Pancreas (tissue), 10 donors: ENCODE data around the gene LUC7L2. TPM values are rescaled to one million over a fixed set of nuclear protein-coding genes. Genes with fewer than 3 reads are reported as not detected.
"Not testable (repeated sequence)": the region's sequence is repeated elsewhere in the genome, so short reads cannot be mapped to it uniquely, and the experiment has no call there.

Source experiments
- ATAC-seq, 4 donors: fragments of 200-7000 bp; cut with Tn5 transposase; one replicate each; pipeline versions ENCODE4 v1.8.0 to v1.9.1; 2020; ENCODE audit warnings: mild to moderate bottlenecking in 4 of 4, moderate library complexity in 4 of 4
- DNase-seq, 6 donors: peaks; one replicate each; pipeline ENCODE4 v3.0.0-alpha.2; 2020
- FAIRE-seq: peaks from 2 replicates; lab custom pipeline; 2012; peaks lifted over from hg19 to GRCh38; lab: Jason Lieb, UNC
- H3K27ac ChIP-seq, 4 donors: fragments of 200-600 bp; sonication (generic); 1 replicate in 3 of 4; 2 replicates in 1 of 4; pipeline versions ENCODE4 v1.5.0 to v1.8.0; 2020
- H3K27me3 ChIP-seq, 4 donors: fragments of 200-600 bp; one replicate each; pipeline ENCODE4 v1.8.0; 2021
- H3K36me3 ChIP-seq, 3 donors: fragments of 200-600 bp; sonication (generic) in 1 of 3; one replicate each; pipeline versions ENCODE4 v1.5.0 to v1.8.0; 2020 to 2021
- H3K4me1 ChIP-seq, 3 donors: fragments of 200-600 bp; one replicate each; pipeline ENCODE4 v1.8.0; 2021
- H3K4me3 ChIP-seq, 4 donors: fragments of 200-600 bp; sonication (generic) in 2 of 4; one replicate each; pipeline versions ENCODE4 v1.5.0 to v1.8.0; 2020 to 2021
- H3K9me3 ChIP-seq, 4 donors: fragments of 200-600 bp; one replicate each; pipeline ENCODE4 v1.8.0; 2021
- WGBS, 2 donors: extraction: QIAGEN DNeasy Blood & Tissue Kit; methylation state at CpG; one replicate each; pipeline ENCODE4 v1.1.7; 2013; 5-methylcytosine and 5-hydroxymethylcytosine counted together
- intact Hi-C, 3 donors: fragments of 100-400 bp; cut with DNase I; formaldehyde crosslinking; loops; one replicate each; pipeline versions ENCODE4 v1.11.1 to v1.14.2; 2022
- polyA plus RNA-seq, 2 donors: library from polyadenylated mRNA; stranded (reverse); fragments of 200-250 nt; gene quantifications; one replicate each; pipeline ENCODE4 v1.2.3, GENCODE V29; 2013
- total RNA-seq, 6 donors: library from RNA; stranded (reverse); fragmentation: NEBNext Ultra II Directional in 4 of 6; extraction: Animal tissue kit (Norgen Biotek cat#: 25700) in 4 of 6; gene quantifications; one replicate each; pipeline versions ENCODE4 v1.2.1 to v1.2.4, GENCODE V29; 2021 to 2023
- TF ChIP-seq, protein P1 (sequence below), 4 donors: fragments of 200-600 bp; sonication (generic) in 3 of 4; IDR thresholded peaks; one replicate each; pipeline versions ENCODE4 v1.5.0 to v1.8.0; 2021; ENCODE audit warnings: antibody characterized with exemption in 4 of 4
- donor health status: healthy with polysubstance abuse.
- donor health status: DM: no; HTN: no; CAD: no; lungs with moderate emphysema.
- donor health status: DM: no; HTN: no; CAD: no.
- donor health status: control.
- donor health status: control.
- donor health status: Bipolar disorder and iron deficiency.
- donor health status: DM: yes; HTN: yes; CAD: no.
- donor health status: DM: no; HTN: no; CAD: no.
- donor health status: DM: no; HTN: no; CAD: no.
- donor health status: DM: yes; HTN: yes; CAD: no.

LUC7L2 gene
- total and polyA plus RNA-seq, 8 donors = 30.0 to 71.1 (median 39.2) TPM

- H3K27ac ChIP-seq = no peak overlapping the region
- H3K9me3 ChIP-seq = no peaks in the 10 kb centered on the region
- FAIRE-seq (no peak), DNase-seq (no peak), ATAC-seq (no peak)
- peaks cover 0 to 5% (median 0%) of the 10 kb centered on the region in 3 donors for H3K4me1 ChIP-seq
- no peaks in the 10 kb centered on the region for H3K27me3 ChIP-seq
- no peaks in the 10 kb centered on the region for H3K36me3 ChIP-seq
- WGBS, 2 donors = 98 to 100% methylated on average over 2 of the region's 2 CpGs
- intact Hi-C loops = no loop called here
- TF ChIP-seq, protein P1, sequence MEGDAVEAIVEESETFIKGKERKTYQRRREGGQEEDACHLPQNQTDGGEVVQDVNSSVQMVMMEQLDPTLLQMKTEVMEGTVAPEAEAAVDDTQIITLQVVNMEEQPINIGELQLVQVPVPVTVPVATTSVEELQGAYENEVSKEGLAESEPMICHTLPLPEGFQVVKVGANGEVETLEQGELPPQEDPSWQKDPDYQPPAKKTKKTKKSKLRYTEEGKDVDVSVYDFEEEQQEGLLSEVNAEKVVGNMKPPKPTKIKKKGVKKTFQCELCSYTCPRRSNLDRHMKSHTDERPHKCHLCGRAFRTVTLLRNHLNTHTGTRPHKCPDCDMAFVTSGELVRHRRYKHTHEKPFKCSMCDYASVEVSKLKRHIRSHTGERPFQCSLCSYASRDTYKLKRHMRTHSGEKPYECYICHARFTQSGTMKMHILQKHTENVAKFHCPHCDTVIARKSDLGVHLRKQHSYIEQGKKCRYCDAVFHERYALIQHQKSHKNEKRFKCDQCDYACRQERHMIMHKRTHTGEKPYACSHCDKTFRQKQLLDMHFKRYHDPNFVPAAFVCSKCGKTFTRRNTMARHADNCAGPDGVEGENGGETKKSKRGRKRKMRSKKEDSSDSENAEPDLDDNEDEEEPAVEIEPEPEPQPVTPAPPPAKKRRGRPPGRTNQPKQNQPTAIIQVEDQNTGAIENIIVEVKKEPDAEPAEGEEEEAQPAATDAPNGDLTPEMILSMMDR (IDR thresholded peaks at IDR 0.05) = no peak
- no peak overlapping the region for H3K4me3 ChIP-seq
Observed at GRCh38 chr7:139354729-139355128, 5.0 kb upstream of the LUC7L2 start.

GRCh38 chr7:139355320-139355719, 4.4 kb upstream of the LUC7L2 start:
- 100% methylated on average over 1 of the region's 1 CpG for WGBS, 2 donors
- H3K27me3 ChIP-seq = no peaks in the 10 kb centered on the region

DNA sequence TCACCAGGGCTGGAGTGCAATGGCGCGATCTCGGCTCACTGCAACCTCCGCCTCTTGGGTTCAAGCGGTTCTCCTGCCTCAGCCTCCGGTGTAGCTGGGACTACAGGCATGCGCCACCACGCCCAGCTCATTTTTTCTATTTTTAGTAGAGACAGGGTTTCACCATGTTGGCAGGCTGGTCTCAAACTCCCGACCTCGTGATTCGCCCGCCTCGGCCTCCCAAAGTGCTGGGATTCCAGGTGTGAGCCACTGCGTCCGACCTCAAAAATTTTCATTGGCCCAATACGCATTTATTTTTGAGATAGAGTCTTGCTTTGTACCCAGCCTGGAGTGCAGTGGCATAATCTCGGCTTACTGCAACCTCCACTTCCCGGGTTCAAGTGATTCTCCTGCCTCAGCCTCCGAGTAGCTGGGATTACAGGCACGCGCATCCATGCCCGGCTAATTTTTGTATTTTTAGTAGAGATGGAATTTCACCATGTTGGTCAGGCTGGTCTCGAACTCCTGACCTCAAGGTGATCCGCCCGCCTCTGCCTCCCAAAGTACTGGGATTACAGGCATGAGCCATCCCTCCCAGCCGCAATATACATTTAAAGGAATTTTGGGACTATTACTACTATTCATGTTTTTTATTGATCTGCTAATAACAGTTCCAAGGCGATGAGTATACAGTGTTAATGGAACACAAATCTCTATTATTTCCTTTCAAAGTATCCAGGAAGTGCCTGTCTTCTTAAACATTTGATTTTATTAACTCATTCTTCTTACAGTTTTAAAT, 1.8 kb upstream of the LUC7L2 start:
- 91 to 95% methylated on average over 27 of the region's 27 CpGs for WGBS, 2 donors
- H3K36me3 ChIP-seq, H3K9me3 ChIP-seq, DNase-seq, FAIRE-seq, ATAC-seq, intact Hi-C loops, H3K27me3 ChIP-seq: not testable (repeated sequence)
- H3K4me3 ChIP-seq = peak overlapping the region in 3 of 4 donors; percentile 68 to 90 (median 72)
- peak overlapping the region in 3 of 4 donors; percentile 99 to 100 (median 100) for H3K27ac ChIP-seq
- peaks cover 0 to 22% (median 19%) of the 10 kb centered on the region in 3 donors for H3K4me1 ChIP-seq

More at GRCh38 chr7:139355320-139355719, 4.4 kb upstream of the LUC7L2 start:
- Histone ChIP-seq H3K4me3 (no peak overlapping the region), H3K27ac (no peak overlapping the region), H3K4me1 (peaks cover 0 to 5% (median 0%) of the 10 kb centered on the region in 3 donors), H3K36me3 (no peaks in the 10 kb centered on the region), H3K9me3 (no peaks in the 10 kb centered on the region)
- TF ChIP-seq, protein P1 (IDR thresholded peaks at IDR 0.05) = no peak
- ATAC-seq (no peak), FAIRE-seq (no peak), DNase-seq (no peak)
- intact Hi-C loops = no loop called here

DNA sequence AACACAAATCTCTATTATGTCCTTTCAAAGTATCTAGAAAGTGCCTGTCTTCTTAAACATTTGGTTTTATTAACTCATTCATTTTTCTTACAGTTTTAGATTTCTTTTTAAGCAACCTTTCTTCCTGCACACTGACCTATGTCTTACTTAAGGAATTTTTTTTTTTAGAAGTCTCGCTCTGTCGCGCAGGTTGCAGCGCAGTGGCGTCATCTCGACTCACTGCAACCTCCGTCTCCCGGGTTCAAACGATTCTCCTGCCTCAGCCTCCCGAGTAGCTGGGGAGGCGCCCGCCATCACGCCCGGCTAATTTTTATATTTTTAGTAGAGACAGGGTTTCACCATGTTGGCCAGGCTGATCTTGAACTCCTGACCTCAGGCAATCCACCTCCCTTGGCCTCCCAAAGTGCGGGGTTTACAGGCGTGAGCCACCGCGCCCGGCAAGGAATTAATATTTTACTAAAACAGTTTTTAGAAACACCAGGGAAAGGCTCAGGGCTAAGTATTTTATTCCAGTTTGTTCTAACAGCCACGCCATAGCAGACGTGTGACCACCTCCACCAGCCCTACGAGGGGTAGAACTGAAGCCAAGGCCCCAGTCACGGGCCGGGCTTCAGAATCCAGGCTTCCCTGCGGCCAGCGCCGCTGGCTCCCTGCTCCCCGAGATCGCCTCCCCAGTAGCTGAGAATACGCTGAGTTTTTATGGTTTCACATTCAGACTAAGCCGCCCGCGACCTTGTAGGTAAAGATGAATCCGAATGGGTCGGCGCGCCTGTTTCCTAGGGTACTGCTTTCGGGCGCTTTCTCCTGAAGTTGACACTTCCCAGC, 941 bp upstream of the LUC7L2 start:
- FAIRE-seq = no peak
- intact Hi-C loops = no loop called here
- DNase-seq = peak in 1 of 6 donors; percentile 29
- Histone ChIP-seq H3K9me3 (no peaks in the 10 kb centered on the region), H3K4me1 (peaks cover 0 to 23% (median 19%) of the 10 kb centered on the region in 3 donors), H3K4me3 (peak overlapping the region; percentile 68 to 96 (median 81)), H3K27me3 (no peaks in the 10 kb centered on the region), H3K27ac (peak overlapping the region; percentile 99 to 100 (median 100)), H3K36me3 (no peaks in the 10 kb centered on the region)
- ATAC-seq = peak; percentile 10 to 24 (median 14)
- WGBS, 2 donors = 1 to 3% methylated on average over 39 of the region's 39 CpGs
- TF ChIP-seq, protein P1 (IDR thresholded peaks at IDR 0.05) = no peak

DNA sequence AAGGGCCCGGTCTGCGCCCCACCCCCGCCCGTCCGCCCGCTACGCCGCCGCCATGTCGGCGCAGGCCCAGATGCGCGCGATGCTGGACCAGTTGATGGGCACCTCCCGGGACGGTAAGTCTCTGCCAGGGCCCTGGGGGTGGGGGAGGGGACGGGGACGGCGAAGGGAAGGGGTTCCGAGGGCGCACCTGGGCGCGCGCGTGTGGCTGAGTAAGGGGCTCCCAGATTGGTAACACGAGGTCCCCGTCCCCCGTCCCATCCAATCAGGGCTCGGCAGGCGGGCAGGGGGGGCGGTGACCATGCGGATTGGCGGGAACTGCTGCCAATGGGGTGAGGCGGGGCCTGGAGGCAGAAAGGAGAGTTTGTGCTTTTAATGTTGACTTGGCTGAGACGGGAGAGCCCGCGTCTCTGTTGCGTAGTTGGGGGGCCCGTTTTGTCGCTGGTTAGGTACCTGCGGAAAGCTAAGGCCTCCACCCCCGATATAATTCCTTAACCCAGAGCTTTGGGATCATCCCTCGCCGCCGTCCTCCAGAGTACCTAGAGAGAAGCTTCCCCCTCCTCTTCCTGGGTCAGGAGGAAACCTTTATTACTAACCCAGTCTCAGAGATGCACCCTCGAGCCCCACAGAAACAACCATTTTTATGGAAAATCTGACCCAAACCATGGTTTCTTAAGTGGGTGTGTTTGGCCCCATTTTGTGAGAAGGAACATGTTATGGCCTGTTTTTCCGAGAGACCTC, 685 bp downstream of the LUC7L2 start:
- Histone ChIP-seq H3K4me1 (peaks cover 0 to 23% (median 23%) of the 10 kb centered on the region in 3 donors), H3K36me3 (no peaks in the 10 kb centered on the region), H3K4me3 (peak overlapping the region; percentile 68 to 96 (median 81)), H3K27ac (peak overlapping the region; percentile 99 to 100 (median 100)), H3K9me3 (no peaks in the 10 kb centered on the region), H3K27me3 (no peaks in the 10 kb centered on the region)
- TF ChIP-seq, protein P1 (IDR thresholded peaks at IDR 0.05) = no peak
- peak; percentile 77 to 92 (median 84) for ATAC-seq
- FAIRE-seq = no peak
- intact Hi-C loops = no loop called here
- peak; percentile 96 to 99 (median 97) for DNase-seq
- 0 to 1% methylated on average over 34 to 47 of the region's 47 CpGs for WGBS, 2 donors
